T-helper 2 cell (primary cell): Measurements from ENCODE around the gene BEND6.

Experiments
- DNase-seq, 5 experiments: peaks; one replicate each; pipeline versions ENCODE4 v3.0.0 to v3.0.0-alpha.2; 2012 to 2022
- total RNA-seq, 2 donors: gene quantifications; one replicate each; lab custom pipeline; 2026; lab: John Stamatoyannopoulos, UW

Gene BEND6, protein sequence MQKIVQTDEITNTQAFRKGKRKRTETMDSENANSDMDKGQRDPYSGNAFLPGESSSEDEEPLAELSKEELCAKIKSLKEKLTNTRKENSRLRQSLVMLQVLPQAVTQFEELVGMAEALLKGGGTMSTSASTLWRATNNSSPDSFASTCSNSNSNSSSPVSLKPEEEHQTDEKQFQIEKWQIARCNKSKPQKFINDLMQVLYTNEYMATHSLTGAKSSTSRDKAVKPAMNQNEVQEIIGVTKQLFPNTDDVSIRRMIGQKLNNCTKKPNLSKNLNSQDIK
- 0 reads per million in 2 donors for total RNA-seq

DNA sequence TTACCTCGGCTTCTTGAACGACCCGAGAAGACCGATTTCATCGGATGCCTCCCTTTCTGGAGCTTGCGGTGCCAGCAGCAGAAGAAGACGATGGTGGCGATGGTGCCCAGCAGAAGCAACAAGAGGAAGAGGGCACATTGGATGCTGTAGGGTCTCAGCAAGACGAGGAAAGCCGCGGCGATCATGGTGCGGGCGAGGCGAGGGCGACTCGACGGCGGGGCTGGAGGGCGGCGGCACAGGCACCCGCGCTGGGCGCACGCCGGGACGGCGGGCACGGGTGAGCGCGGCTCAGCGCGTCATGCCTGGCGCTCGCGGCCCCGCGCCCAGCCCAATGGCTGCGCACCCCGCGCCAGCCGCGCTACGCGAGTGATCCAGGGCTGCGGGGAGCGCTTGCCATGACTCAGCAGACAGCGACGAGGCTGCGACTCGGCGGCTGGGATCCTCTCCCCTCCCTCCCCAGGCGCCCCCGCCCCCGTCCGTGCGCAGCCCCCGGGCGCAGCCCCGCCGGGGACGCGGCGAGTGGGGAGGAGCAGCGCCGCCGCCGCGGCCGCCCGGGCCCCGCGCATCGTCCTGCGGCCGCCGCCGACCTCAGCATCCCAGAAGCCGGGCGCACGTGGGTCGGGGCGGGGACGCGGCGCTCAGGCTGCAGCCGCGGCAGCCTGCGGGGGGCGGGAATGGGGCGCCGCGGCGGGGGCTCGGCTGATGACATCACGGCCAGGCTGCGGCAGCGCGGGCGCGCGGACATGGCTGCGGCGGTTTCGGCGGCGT is at the start of gene BEND6:
Gene BEND6, plus strand, starts transcription at position 705 of the 768 bp plus-strand sequence. CDS start 26,704 bp downstream, outside the sequence.
- DNase-seq: peak in 3 of 5 experiments; percentile 7 to 73 (median 21)

GRCh38 chr6:56905378-56905777 is 49.5 kb upstream of the BEND6 start:
- DNase-seq: no peak

- DNase-seq: no peak
These were observed 48.2 kb upstream of the BEND6 start for GRCh38 chr6:56906752-56907151.

DNA sequence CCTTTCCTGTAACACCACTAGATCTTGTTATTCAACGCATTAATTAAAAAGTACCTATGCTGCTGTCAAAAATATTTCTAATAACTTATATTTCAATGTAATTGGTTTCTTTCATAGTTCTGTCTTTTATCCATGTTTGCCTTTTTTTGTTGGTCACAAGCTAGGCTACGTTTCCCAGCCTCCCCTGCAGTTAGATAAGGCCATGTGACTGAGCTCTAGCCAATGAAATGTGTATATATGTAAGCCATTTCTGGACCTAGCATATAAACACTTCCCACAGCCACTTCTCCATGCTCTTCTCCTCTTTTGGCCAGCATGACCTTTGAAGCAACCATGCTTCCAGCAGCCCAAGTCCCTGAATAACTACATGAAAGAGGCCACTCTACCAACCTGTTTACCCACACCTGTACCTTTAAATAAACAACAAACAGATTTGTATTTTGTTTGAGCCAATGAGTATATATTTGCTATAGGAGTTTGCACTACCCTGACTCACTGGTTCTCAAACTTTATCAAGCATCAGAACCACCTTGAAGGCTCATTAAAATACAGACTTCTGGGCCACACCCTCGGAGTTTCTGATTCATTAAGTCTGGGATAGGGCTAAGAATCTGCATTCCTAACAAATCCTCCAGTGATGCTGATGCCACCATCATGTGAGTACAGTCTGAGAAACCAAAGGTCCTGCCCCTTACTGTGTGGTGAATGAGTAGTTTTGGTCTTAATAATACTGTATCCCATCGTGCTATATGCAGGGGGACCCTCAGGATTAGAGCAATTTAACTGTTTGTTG is 45.6 kb upstream of the BEND6 start:
- no peak for DNase-seq

DNA sequence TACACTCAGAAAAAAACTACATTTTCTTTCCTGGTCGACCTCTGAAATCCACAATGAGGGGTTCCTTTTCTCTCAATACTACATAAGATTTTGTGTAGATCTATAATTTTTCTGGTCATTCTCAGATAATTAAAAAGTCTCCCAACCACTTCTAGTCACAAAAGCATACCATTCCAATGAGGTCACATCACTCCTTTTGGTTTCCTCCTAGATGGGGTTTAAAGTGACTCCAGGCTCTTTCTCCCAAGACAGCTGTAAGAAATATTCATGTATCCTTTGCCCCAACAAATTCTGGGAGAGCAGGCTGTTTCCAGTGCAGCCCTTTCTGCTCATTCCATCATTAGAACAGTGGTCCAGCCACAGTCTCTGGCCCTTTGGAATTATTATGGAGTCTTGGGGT is 43.1 kb upstream of the BEND6 start:
- DNase-seq: no peak

DNA sequence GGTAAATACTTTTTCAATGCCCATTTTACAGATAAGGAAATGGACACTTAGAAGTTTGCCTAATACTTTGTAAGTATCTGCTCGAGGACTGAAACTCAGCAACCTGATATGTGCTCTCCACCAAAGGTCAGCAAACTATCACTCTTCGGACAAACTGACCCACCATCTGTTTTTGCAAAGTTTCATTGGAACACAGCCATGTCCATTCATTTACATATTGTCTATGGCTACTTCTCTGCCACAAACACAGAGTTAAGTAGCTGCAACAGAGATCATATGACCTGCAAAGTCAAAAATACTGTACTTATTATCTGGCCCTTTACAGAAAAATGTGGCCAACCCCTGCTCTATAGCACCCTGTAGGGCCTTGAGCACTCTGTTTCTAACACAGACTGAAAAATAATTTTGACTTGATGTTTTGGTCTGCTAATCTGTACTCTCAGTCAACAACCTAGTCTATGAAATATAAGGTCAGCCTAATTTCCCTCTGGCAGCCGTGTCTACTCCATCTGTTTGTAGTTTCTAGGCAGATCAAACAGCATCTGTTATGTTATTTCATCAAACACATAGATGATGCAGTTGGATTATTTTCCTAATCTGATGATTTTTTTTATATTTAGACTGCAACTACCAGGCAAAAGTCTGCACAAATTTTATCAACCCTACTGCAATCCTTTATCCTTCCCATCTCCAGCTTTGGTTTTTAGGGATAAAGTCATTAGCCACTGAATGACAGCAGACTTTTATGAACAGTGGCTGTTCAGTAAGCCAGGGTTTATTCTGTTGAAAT is 41.4 kb upstream of the BEND6 start:
- no peak for DNase-seq

- DNase-seq: no peak
These were observed 39.9 kb upstream of the BEND6 start for GRCh38 chr6:56914798-56915658.

GRCh38 chr6:56915832-56916231 is 39.1 kb upstream of the BEND6 start:
- no peak for DNase-seq

DNA sequence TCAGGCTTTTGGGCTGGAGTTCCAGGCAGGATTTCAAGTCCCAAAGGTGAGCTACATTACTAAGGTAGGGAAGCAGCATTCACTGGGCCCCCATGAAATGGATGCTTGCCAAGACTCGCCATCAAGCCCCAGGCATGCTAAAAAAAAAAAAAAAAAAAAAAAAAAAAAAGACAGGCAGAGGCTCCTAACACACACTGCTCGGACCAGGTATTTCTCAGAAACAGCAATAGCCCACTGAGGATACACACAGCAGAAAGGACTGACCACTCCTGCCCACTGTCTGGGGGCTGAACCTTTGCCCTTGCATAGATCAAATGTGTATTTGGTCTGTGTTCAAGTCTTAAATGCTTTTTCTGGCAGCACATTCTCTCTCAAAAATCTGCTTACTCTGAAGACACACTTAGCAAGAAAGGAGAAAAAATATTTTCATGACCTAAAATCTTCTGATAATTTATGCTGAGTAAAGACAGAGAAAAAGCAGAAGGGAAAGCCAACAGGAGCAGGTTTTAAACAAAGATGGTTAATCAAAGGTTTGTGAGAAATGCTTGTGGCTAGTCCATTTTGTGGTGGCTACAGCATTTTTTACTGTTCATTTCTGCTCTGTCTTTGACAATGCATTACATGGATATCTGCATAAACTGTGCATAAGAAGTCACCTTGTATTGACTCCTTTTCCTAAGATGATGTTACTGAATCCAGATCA is 37.9 kb upstream of the BEND6 start:
- DNase-seq: no peak

- DNase-seq: no peak
These were observed 32.3 kb upstream of the BEND6 start for GRCh38 chr6:56922645-56923044.

GRCh38 chr6:56923565-56923964 is 31.3 kb upstream of the BEND6 start:
- no peak for DNase-seq

GRCh38 chr6:56927538-56928453 is 27.1 kb upstream of the BEND6 start:
- DNase-seq: no peak

- DNase-seq: no peak
These were observed 24.1 kb upstream of the BEND6 start for GRCh38 chr6:56930846-56931245.

DNA sequence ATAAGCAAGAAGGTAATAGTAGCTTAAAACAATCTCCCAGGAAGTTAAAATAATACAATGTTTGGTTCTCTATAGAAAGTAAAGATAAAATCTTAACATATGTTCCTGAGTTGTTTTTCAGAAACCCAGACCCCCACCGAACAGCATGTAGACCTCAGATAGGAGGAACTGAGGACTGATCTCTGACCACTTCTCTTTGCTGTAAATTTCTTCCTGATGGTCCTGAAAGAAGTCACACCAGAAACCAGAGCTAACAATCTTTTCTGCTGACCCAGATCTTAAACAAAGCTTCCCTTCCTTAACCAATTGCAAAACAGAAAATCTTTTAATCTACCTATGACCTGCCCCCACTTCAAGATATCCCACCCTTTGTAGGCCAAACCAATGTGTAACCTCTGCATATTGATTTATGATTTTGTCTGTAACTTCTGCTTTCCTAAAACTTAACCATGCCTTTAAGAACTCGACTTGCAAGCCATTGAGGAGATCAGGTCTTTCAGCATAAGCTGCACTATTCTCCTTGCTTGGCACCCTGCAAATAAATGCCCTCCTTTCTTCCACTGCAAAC is 21.9 kb upstream of the BEND6 start:
- DNase-seq: no peak

GRCh38 chr6:56933650-56934049 is 21.3 kb upstream of the BEND6 start:
- DNase-seq: no peak

- no peak for DNase-seq
These were observed 20.0 kb upstream of the BEND6 start for GRCh38 chr6:56934876-56935275.

- no peak for DNase-seq
These were observed 18.4 kb upstream of the BEND6 start for GRCh38 chr6:56936466-56936865.

GRCh38 chr6:56938649-56939191 is 16.2 kb upstream of the BEND6 start:
- no peak for DNase-seq

DNA sequence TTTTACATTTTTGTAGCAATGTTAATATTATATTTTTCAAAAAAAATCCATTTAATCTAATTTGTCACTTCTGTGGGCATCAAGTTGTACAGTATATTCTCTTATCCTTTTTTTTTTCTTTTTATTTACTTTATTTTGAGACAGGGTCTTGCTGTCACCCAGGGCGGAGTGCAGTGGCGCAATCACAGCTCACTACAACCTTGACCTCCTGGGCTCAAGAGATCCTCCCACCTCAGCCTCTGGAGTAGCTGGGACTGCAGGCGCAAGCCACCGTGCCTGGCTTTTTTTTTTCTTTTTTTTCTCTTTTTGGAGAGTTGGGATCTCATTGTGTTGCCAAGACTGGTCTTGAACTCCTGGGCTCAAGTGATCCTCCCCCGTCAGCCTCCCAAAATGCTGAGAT is 14.4 kb upstream of the BEND6 start:
- DNase-seq: no peak
